SJCRH30 (cell line): ENCODE results near the gene BEND6. TPM values are rescaled to one million over a fixed set of nuclear protein-coding genes. Genes with fewer than 3 reads are reported as not detected.

Experiments used
- DNase-seq, 2 experiments: peaks; one replicate each; pipeline ENCODE4 v3.0.0-alpha.2; 2015 to 2020
- H3K27ac ChIP-seq: fragments of 250-450 bp; sonication (Bioruptor Pico); 2 replicates; pipeline ENCODE4 v1.5.1; 2020; ENCODE audit warnings: mild to moderate bottlenecking, moderate library complexity
- H3K27me3 ChIP-seq: fragments of 250-450 bp; sonication (Bioruptor Pico); 2 replicates; pipeline ENCODE4 v1.5.1; 2020; ENCODE audit warnings: mild to moderate bottlenecking, moderate library complexity
- H3K36me3 ChIP-seq: fragments of 250-450 bp; sonication (Bioruptor Pico); 2 replicates; pipeline ENCODE4 v1.5.1; 2020; ENCODE audit warnings: mild to moderate bottlenecking, moderate library complexity
- H3K4me1 ChIP-seq: fragments of 250-450 bp; sonication (Bioruptor Pico); 2 replicates; pipeline ENCODE4 v1.5.1; 2020; ENCODE audit warnings: mild to moderate bottlenecking, moderate library complexity
- H3K4me3 ChIP-seq: fragments of 250-450 bp; sonication (Bioruptor Pico); 2 replicates; pipeline ENCODE4 v1.5.1; 2020; ENCODE audit warnings: mild to moderate bottlenecking, moderate library complexity
- H3K9me3 ChIP-seq: fragments of 250-450 bp; sonication (Bioruptor Pico); replicated peaks from 2 replicates; pipeline ENCODE4 v1.5.1; 2020; ENCODE audit warnings: mild to moderate bottlenecking, moderate library complexity
- total RNA-seq: library from RNA; depleted of rRNA; stranded (reverse); fragments of >200 nt; shearing (Covaris generic); gene quantifications from 2 replicates; pipeline ENCODE4 v1.2.3, GENCODE V29; 2014; rRNA removed

The BEND6 gene, protein sequence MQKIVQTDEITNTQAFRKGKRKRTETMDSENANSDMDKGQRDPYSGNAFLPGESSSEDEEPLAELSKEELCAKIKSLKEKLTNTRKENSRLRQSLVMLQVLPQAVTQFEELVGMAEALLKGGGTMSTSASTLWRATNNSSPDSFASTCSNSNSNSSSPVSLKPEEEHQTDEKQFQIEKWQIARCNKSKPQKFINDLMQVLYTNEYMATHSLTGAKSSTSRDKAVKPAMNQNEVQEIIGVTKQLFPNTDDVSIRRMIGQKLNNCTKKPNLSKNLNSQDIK
- total RNA-seq, result 0.48 and 0.93 TPM in 2 replicates

DNA sequence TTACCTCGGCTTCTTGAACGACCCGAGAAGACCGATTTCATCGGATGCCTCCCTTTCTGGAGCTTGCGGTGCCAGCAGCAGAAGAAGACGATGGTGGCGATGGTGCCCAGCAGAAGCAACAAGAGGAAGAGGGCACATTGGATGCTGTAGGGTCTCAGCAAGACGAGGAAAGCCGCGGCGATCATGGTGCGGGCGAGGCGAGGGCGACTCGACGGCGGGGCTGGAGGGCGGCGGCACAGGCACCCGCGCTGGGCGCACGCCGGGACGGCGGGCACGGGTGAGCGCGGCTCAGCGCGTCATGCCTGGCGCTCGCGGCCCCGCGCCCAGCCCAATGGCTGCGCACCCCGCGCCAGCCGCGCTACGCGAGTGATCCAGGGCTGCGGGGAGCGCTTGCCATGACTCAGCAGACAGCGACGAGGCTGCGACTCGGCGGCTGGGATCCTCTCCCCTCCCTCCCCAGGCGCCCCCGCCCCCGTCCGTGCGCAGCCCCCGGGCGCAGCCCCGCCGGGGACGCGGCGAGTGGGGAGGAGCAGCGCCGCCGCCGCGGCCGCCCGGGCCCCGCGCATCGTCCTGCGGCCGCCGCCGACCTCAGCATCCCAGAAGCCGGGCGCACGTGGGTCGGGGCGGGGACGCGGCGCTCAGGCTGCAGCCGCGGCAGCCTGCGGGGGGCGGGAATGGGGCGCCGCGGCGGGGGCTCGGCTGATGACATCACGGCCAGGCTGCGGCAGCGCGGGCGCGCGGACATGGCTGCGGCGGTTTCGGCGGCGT lies at the start of gene BEND6:
Gene BEND6 (plus strand): TSS at position 705 of the 768 bp plus-strand sequence. CDS start 26,704 bp downstream, outside the sequence.
- Histone ChIP-seq H3K4me3 (peak within 1 kb of the TSS; percentile 63), H3K4me1 (peaks cover 4% of the 10 kb centered on the region; the same call in 1 of the 2 replicates), H3K27me3 (no peaks in the 10 kb centered on the region), H3K36me3 (no peaks in the 10 kb centered on the region), H3K27ac (peak within 1 kb of the TSS; percentile 40), H3K9me3 (no peaks in the 10 kb centered on the region)
- peak; percentile 57 to 66 for DNase-seq

DNA sequence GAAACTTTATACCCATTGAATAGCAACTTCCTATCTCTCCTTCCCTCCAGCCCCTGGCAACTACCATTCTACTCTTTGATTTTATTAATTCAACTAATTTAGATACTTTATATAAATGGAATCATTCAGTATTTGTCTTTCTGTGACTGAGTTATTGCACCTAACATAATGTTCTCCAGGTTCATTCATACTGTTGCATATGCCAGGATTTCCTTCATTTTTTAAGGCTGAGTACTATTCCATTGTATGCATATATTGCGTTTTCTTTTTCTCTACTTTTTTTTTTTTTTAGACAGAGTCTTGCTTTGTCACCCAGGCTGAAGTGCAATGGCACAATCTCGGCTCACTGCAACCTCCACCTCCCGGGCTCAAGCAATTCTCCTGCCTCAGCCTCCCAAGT lies 49.5 kb upstream of the BEND6 start:
- H3K4me1 ChIP-seq, result peaks cover 14% of the 10 kb centered on the region
- no peaks in the 10 kb centered on the region for H3K9me3 ChIP-seq
- no peak overlapping the region for H3K4me3 ChIP-seq
- no peak for DNase-seq
- no peak overlapping the region for H3K27ac ChIP-seq
- H3K27me3 ChIP-seq, result no peaks in the 10 kb centered on the region
- no peaks in the 10 kb centered on the region for H3K36me3 ChIP-seq

DNA sequence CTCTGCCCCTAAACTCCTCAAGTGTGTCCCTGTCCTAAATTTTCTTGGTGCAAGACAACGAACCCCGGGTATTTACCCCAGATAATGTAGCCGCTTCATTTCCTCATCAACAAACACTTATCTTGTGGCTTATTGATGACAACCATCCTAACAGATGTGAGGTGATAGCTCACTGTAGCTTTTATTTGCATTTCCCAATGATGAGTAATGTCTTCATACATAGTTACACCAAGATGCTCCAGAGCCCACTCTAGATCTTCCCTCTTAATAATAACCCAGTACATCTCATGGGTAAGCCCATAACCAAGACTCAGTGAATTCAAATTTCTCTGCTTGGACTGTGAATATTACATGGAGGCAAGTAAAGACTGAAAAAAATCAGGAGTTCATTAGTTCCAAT lies 48.2 kb upstream of the BEND6 start:
- no peak overlapping the region for H3K27ac ChIP-seq
- H3K4me1 ChIP-seq, result peaks cover 18% of the 10 kb centered on the region
- H3K9me3 ChIP-seq, result no peaks in the 10 kb centered on the region
- no peaks in the 10 kb centered on the region for H3K36me3 ChIP-seq
- H3K4me3 ChIP-seq, result no peak overlapping the region
- H3K27me3 ChIP-seq, result no peaks in the 10 kb centered on the region
- no peak for DNase-seq

DNA sequence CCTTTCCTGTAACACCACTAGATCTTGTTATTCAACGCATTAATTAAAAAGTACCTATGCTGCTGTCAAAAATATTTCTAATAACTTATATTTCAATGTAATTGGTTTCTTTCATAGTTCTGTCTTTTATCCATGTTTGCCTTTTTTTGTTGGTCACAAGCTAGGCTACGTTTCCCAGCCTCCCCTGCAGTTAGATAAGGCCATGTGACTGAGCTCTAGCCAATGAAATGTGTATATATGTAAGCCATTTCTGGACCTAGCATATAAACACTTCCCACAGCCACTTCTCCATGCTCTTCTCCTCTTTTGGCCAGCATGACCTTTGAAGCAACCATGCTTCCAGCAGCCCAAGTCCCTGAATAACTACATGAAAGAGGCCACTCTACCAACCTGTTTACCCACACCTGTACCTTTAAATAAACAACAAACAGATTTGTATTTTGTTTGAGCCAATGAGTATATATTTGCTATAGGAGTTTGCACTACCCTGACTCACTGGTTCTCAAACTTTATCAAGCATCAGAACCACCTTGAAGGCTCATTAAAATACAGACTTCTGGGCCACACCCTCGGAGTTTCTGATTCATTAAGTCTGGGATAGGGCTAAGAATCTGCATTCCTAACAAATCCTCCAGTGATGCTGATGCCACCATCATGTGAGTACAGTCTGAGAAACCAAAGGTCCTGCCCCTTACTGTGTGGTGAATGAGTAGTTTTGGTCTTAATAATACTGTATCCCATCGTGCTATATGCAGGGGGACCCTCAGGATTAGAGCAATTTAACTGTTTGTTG lies 45.6 kb upstream of the BEND6 start:
- H3K27me3 ChIP-seq, result no peaks in the 10 kb centered on the region
- no peaks in the 10 kb centered on the region for H3K36me3 ChIP-seq
- no peak for DNase-seq
- no peak overlapping the region for H3K4me3 ChIP-seq
- no peak overlapping the region for H3K27ac ChIP-seq
- no peaks in the 10 kb centered on the region for H3K9me3 ChIP-seq
- peaks cover 17% of the 10 kb centered on the region for H3K4me1 ChIP-seq

DNA sequence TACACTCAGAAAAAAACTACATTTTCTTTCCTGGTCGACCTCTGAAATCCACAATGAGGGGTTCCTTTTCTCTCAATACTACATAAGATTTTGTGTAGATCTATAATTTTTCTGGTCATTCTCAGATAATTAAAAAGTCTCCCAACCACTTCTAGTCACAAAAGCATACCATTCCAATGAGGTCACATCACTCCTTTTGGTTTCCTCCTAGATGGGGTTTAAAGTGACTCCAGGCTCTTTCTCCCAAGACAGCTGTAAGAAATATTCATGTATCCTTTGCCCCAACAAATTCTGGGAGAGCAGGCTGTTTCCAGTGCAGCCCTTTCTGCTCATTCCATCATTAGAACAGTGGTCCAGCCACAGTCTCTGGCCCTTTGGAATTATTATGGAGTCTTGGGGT lies 43.1 kb upstream of the BEND6 start:
- Histone ChIP-seq H3K4me3 (no peak overlapping the region), H3K27ac (peak overlapping the region; percentile 49)
- DNase-seq, result peak; percentile 9 to 48

DNA sequence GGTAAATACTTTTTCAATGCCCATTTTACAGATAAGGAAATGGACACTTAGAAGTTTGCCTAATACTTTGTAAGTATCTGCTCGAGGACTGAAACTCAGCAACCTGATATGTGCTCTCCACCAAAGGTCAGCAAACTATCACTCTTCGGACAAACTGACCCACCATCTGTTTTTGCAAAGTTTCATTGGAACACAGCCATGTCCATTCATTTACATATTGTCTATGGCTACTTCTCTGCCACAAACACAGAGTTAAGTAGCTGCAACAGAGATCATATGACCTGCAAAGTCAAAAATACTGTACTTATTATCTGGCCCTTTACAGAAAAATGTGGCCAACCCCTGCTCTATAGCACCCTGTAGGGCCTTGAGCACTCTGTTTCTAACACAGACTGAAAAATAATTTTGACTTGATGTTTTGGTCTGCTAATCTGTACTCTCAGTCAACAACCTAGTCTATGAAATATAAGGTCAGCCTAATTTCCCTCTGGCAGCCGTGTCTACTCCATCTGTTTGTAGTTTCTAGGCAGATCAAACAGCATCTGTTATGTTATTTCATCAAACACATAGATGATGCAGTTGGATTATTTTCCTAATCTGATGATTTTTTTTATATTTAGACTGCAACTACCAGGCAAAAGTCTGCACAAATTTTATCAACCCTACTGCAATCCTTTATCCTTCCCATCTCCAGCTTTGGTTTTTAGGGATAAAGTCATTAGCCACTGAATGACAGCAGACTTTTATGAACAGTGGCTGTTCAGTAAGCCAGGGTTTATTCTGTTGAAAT lies 41.4 kb upstream of the BEND6 start:
- Histone ChIP-seq H3K4me1 (peaks cover 14% of the 10 kb centered on the region), H3K9me3 (no peaks in the 10 kb centered on the region), H3K27ac (no peak overlapping the region), H3K27me3 (no peaks in the 10 kb centered on the region), H3K36me3 (no peaks in the 10 kb centered on the region), H3K4me3 (no peak overlapping the region)
- DNase-seq, result no peak

More for the DNA sequence above, 43.1 kb upstream of the BEND6 start:
- Histone ChIP-seq H3K27me3 (no peaks in the 10 kb centered on the region), H3K4me1 (peaks cover 15% of the 10 kb centered on the region), H3K9me3 (no peaks in the 10 kb centered on the region), H3K36me3 (no peaks in the 10 kb centered on the region)

DNA sequence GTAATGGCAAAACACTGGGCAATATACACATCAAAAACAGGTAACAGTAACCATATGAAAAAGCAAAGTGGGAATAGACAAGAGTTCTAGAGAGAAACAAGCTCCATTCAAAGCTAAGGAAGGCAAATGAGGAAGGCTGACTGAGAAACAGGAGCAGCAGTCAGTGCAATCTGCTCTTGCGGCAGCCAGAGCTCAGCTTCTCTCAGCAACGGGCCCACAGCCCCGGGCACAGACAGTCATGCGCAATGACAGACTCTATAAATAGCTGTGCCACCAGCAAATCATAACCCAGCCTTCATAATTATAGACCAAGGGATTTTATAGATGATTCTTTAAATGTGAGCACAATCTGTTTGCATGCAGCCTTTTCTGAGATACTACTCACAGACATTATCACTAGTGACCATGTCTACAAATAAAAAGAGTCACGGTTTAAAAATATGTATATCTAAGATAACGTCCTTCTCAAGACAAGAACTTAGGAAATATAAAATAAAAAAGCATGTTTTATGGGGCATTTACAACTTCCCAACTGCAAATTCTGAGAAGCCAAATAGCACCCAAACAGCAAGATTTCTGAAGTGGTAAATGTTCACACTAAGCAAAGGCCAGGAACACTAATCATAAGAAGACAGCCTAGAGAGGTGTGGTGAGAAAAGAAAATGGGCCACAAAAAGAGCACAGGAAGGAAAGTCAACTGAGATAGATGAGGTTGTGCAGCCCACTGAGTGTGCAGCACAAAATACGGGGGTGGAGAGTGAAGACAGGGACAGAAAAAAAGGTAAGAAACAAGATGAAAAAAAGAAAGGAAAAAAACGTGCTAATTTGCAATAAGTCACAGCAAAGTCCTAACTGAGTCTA lies 39.9 kb upstream of the BEND6 start:
- no peak for DNase-seq
- Histone ChIP-seq H3K4me1 (peaks cover 14% of the 10 kb centered on the region), H3K4me3 (no peak overlapping the region), H3K27me3 (no peaks in the 10 kb centered on the region), H3K9me3 (no peaks in the 10 kb centered on the region), H3K36me3 (no peaks in the 10 kb centered on the region), H3K27ac (no peak overlapping the region)

DNA sequence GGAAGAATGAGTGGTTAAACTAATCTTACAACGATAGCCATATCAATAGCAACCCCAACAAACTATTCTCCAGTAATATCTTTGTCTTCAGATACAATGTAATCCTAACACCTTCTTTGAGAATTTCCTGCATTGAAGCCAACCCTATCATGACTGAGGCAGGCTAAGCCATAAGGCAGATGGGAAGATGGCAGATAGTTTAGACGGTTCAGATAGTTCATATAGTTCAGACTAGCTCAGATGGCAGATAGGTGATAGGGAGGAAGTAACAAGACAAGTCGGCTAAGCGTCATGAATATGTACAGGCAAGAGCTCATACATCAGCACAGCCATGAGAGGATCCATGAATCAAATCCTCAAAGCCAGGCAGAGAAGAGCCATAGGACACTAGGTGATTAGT lies 39.1 kb upstream of the BEND6 start:
- Histone ChIP-seq H3K36me3 (no peaks in the 10 kb centered on the region), H3K27me3 (no peaks in the 10 kb centered on the region), H3K9me3 (no peaks in the 10 kb centered on the region), H3K4me3 (no peak overlapping the region), H3K27ac (no peak overlapping the region), H3K4me1 (peaks cover 14% of the 10 kb centered on the region)
- DNase-seq, result no peak

DNA sequence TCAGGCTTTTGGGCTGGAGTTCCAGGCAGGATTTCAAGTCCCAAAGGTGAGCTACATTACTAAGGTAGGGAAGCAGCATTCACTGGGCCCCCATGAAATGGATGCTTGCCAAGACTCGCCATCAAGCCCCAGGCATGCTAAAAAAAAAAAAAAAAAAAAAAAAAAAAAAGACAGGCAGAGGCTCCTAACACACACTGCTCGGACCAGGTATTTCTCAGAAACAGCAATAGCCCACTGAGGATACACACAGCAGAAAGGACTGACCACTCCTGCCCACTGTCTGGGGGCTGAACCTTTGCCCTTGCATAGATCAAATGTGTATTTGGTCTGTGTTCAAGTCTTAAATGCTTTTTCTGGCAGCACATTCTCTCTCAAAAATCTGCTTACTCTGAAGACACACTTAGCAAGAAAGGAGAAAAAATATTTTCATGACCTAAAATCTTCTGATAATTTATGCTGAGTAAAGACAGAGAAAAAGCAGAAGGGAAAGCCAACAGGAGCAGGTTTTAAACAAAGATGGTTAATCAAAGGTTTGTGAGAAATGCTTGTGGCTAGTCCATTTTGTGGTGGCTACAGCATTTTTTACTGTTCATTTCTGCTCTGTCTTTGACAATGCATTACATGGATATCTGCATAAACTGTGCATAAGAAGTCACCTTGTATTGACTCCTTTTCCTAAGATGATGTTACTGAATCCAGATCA lies 37.9 kb upstream of the BEND6 start:
- no peak overlapping the region for H3K4me3 ChIP-seq
- no peak overlapping the region for H3K27ac ChIP-seq
- H3K36me3 ChIP-seq, result no peaks in the 10 kb centered on the region
- no peaks in the 10 kb centered on the region for H3K9me3 ChIP-seq
- no peak for DNase-seq
- H3K4me1 ChIP-seq, result peaks cover 5% of the 10 kb centered on the region
- H3K27me3 ChIP-seq, result no peaks in the 10 kb centered on the region

DNA sequence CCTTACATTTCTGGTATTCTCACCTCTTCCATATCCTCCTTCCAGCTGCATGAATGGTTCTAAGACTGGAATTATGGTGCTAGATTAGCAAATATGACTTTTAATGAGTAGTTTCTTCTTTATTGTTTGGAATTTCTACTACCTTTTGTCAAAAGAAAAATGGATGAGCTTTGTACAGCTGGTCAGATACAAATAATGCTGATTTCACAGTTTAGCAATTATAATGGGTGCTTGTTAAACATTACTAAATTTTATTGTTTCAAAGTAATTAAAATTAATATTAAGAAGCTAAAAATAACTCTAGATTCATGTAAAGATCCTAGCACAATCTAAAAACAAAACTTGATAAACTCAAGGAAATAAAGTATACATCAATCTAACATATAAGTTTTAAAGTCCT lies 32.3 kb upstream of the BEND6 start:
- Histone ChIP-seq H3K36me3 (no peaks in the 10 kb centered on the region), H3K27me3 (no peaks in the 10 kb centered on the region), H3K4me3 (no peak overlapping the region), H3K4me1 (no peaks in the 10 kb centered on the region), H3K9me3 (no peaks in the 10 kb centered on the region), H3K27ac (no peak overlapping the region)
- DNase-seq, result no peak

DNA sequence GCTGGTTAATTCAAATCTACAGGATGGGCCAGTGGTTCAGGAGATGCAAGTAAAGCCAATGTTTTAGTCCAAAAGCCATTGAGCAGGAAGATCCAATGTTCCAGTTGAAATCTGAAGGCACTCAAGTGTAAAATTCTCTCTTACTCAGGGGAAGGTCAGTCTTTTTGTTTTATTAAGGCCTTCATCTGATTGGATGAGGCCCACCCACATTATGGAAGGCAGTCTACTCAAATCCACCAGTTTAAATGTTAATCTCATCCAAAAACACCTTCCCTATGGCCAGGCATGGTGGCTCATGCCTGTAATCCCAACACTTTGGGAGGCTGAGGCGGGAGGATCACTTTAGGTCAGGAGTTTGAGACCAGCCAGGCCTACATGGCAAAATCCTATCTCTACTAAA lies 31.3 kb upstream of the BEND6 start:
- no peaks in the 10 kb centered on the region for H3K4me1 ChIP-seq
- no peaks in the 10 kb centered on the region for H3K9me3 ChIP-seq
- no peak for DNase-seq
- H3K4me3 ChIP-seq, result no peak overlapping the region
- no peak overlapping the region for H3K27ac ChIP-seq
- H3K36me3 ChIP-seq, result no peaks in the 10 kb centered on the region
- H3K27me3 ChIP-seq, result no peaks in the 10 kb centered on the region

DNA sequence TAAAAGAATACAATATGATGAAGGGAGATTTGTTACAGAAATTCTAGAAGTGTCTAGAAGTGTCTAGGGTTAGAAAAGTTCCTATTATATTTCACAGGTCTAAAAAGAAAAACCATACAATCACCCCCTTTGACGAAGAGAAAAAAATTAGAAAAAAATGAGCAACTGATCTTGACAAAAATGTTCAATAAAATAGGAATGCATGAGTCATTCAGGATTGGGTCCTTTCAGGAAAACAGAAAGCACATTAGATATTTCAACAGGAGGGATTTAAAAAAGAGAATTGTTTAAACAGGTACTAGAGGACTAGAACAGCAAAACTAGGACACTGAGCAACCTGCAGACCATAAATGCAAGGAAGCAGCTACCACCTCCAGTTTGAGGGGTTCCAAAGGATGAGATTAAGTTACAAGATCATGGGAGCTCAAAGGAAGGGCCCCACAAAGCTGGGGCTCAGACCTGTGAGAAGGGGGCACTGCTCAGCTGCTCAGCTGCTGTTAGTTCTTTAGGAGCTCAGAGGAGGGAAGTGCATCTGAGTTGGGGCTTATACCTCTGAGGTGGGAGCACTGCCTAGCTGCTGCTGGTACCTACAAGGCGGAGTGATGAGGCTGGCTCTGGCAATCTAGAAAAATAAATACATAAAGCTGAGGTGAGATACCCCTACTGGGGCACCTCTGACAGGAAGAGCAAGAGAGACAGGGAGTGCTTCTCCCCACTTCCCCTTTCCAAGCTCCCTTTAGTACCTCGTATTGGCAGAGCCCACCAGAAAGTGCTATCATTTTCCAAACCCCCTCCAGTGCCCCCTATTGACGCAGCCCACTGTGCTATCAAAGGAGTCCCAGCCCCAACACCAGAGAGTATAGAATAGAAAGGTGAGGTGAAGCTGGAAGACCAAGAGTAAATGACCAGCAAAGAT lies 27.1 kb upstream of the BEND6 start:
- H3K27ac ChIP-seq, result no peak overlapping the region
- no peak overlapping the region for H3K4me3 ChIP-seq
- no peaks in the 10 kb centered on the region for H3K36me3 ChIP-seq
- no peaks in the 10 kb centered on the region for H3K9me3 ChIP-seq
- DNase-seq, result no peak
- no peaks in the 10 kb centered on the region for H3K4me1 ChIP-seq
- H3K27me3 ChIP-seq, result no peaks in the 10 kb centered on the region
